ENCODE data around the gene SPRED3. TPM values are rescaled to one million over a fixed set of nuclear protein-coding genes. Genes with fewer than 3 reads are reported as not detected.

Gene SPRED3
- total and polyA plus RNA-seq, 2 donors (not counting 1 experiment from before 2014, with no cell fraction given) = 1.1 to 1.7 TPM

- H3K27me3 ChIP-seq (replicated peaks in 1 of 4; ENCODE audit: control extremely low read depth in 1 of 4, control insufficient read depth in 3 of 4, insufficient read depth in 4 of 4, low read length in 3 of 4) = peaks cover 0 to 10% (median 0%) of the 10 kb centered on the region in 4 experiments
- intact Hi-C loops (cut with micrococcal nuclease) = loop anchor here (1.0 to 2.0 kb wide), 12 partner anchors 13 to 1039 kb away; partner anchors contain the start of genes ACTN4, EIF3K, FAM98C and NFKBIB
- peaks cover 40% of the 10 kb centered on the region for H4K20me1 ChIP-seq (ENCODE audit: control insufficient read depth, insufficient read depth, low read length, poor library complexity, severe bottlenecking)
- Mint-ChIP-seq H3K27me3 (peaks cover 9% of the 10 kb centered on the region), H3K4me1 (peaks cover 26% of the 10 kb centered on the region), H3K9me3 (ENCODE audit: insufficient read depth) (no peaks in the 10 kb centered on the region), H3K27ac (peak overlapping the region; percentile 96), H3K4me3 (peak overlapping the region; percentile 93)
- H3K27ac ChIP-seq (ENCODE audit: low read length in 2 of 2) = peak overlapping the region; percentile 60 to 90
- CTCF ChIA-PET = interaction anchor here (0.6 to 2.3 kb wide), 24 partner anchors 12 to 560 kb away, joined by 3 to 27 read pairs (median 4); partner anchors contain the start of genes ACTN4, CATSPERG, FAM98C and MRPS12
- POLR2A ChIA-PET = interaction anchor here (0.6 to 1.5 kb wide), 10 partner anchors 12 to 1882 kb away, joined by 3 to 14 read pairs (median 6); partner anchors contain the start of genes CATSPERG, EIF3K, FAM98C and GGN
- peak overlapping the region; percentile 70 for H3K9ac ChIP-seq (ENCODE audit: low read length)
- peaks cover 34% of the 10 kb centered on the region for H3K79me2 ChIP-seq (ENCODE audit: control insufficient read depth, insufficient read depth, low read length)
- no peak for TF ChIP-seq EZH2 (IDR thresholded peaks at IDR 0.05; ENCODE audit: borderline replicate concordance, insufficient read depth, low read depth, low read length, poor library complexity, severe bottlenecking)
- TF ChIP-seq CTCF (IDR thresholded peaks at IDR 0.05) = no peak
- peak overlapping the region; percentile 43 to 80 (median 60) for H3K4me3 ChIP-seq (ENCODE audit: control extremely low read depth in 1 of 5, extremely low read depth in 1 of 5, insufficient read depth in 1 of 5, low read depth in 2 of 5, low read length in 4 of 5)
- no peaks in the 10 kb centered on the region for H3K9me3 ChIP-seq (ENCODE audit: control extremely low read depth in 1 of 3, control insufficient read depth in 2 of 3, insufficient read depth in 1 of 3, low read length in 2 of 3)
- DNase-seq (no peak), ATAC-seq (ENCODE audit: low read depth) (no peak)
- H3K36me3 ChIP-seq (replicated peaks in 1 of 2; ENCODE audit: control extremely low read depth in 1 of 2, control insufficient read depth in 1 of 2, extremely low read depth in 1 of 2, insufficient read depth in 2 of 2, low read length in 1 of 2) = peaks cover 0 to 11% of the 10 kb centered on the region in 2 experiments
- H2AFZ ChIP-seq (ENCODE audit: insufficient read depth, low read depth, low read length, poor library complexity, severe bottlenecking) = peak overlapping the region; percentile 90
- 82% methylated on average over 5 of the region's 6 CpGs for WGBS (ENCODE audit: insufficient coverage)
- H3K4me1 ChIP-seq (ENCODE audit: control insufficient read depth in 2 of 2, insufficient read depth in 2 of 2, low read length in 2 of 2) = peaks cover 17 to 26% of the 10 kb centered on the region in 2 donors
- peak overlapping the region; percentile 93 for H3K4me2 ChIP-seq (replicated peaks; ENCODE audit: low read depth, low read length, poor library complexity, severe bottlenecking)
Measured at GRCh38 chr19:38373907-38374331, 14.6 kb upstream of the SPRED3 start.

Measured in B cell (primary cell).